Neuronal stem cell (in vitro differentiated cells): ENCODE measurements around the gene SCAANT1.

ENCODE experiments used
- DNase-seq: peaks from one replicate; pipeline ENCODE4 v3.0.0-alpha.2; 2013; ENCODE audit warnings: low spot score
- H2AFZ ChIP-seq: one replicate; pipeline ENCODE4 v1.6.1; 2013; ENCODE audit warnings: mild to moderate bottlenecking, low read length, inconsistent platforms
- H2AK5ac ChIP-seq: 2 replicates; pipeline ENCODE4 v1.6.1; 2013; ENCODE audit warnings: low read depth, mild to moderate bottlenecking, inconsistent platforms, low read length, moderate library complexity, mixed read lengths
- H2BK120ac ChIP-seq: 2 replicates; pipeline ENCODE4 v1.6.1; 2013; ENCODE audit warnings: low read depth, mild to moderate bottlenecking, inconsistent platforms, low read length, moderate library complexity, mixed read lengths
- H2BK12ac ChIP-seq: one replicate; pipeline ENCODE4 v1.6.1; 2013; ENCODE audit warnings: low read length, inconsistent platforms
- H2BK15ac ChIP-seq: 2 replicates; pipeline ENCODE4 v1.6.1; 2013; ENCODE audit warnings: mild to moderate bottlenecking, low read length, inconsistent platforms, mixed read lengths
- H2BK5ac ChIP-seq: one replicate; pipeline ENCODE4 v1.6.1; 2013; ENCODE audit warnings: inconsistent platforms, mild to moderate bottlenecking, low read length, moderate library complexity
- H3K14ac ChIP-seq: one replicate; pipeline ENCODE4 v1.6.1; 2013; ENCODE audit warnings: low read length, inconsistent platforms
- H3K18ac ChIP-seq: 2 replicates; pipeline ENCODE4 v1.6.1; 2013; ENCODE audit warnings: low read length, inconsistent platforms
- H3K23ac ChIP-seq: 2 replicates; pipeline ENCODE4 v1.6.1; 2013; ENCODE audit warnings: low read depth, mild to moderate bottlenecking, mixed read lengths, low read length, inconsistent platforms; ENCODE audit not compliant: poor library complexity
- H3K27ac ChIP-seq: replicated peaks from 3 replicates; pipeline ENCODE4 v1.5.1; 2013; ENCODE audit warnings: low read length, inconsistent platforms
- H3K27me3 ChIP-seq, 3 experiments: 2 replicates each; pipeline ENCODE4 v1.6.1; 2013; ENCODE audit warnings: low read length in 3 of 3, mild to moderate bottlenecking in 2 of 3, inconsistent platforms in 1 of 3, low read depth in 1 of 3, mixed read lengths in 1 of 3, moderate library complexity in 1 of 3; ENCODE audit not compliant: control insufficient read depth in 3 of 3, insufficient read depth in 3 of 3
- H3K36me3 ChIP-seq, 2 donors: replicated peaks in 1 of 2; 2 replicates each; pipeline ENCODE4 v1.6.1; 2013; ENCODE audit warnings: low read length in 2 of 2; ENCODE audit not compliant: control insufficient read depth in 2 of 2, insufficient read depth in 2 of 2
- H3K4ac ChIP-seq: 2 replicates; pipeline ENCODE4 v1.6.1; 2013; ENCODE audit warnings: inconsistent platforms, mild to moderate bottlenecking, low read length, moderate library complexity
- H3K4me1 ChIP-seq, 2 donors: 1 replicate in 1 of 2; 2 replicates in 1 of 2; pipeline ENCODE4 v1.6.1; 2013; ENCODE audit warnings: low read length in 2 of 2, low read depth in 1 of 2; ENCODE audit not compliant: control insufficient read depth in 2 of 2, insufficient read depth in 1 of 2
- H3K4me2 ChIP-seq: one replicate; pipeline ENCODE4 v1.6.1; 2013; ENCODE audit warnings: mild to moderate bottlenecking, low read length, inconsistent platforms; ENCODE audit not compliant: insufficient read depth, poor library complexity, severe bottlenecking
- H3K4me3 ChIP-seq, 2 donors: 2 replicates each; pipeline ENCODE4 v1.5.1; 2013; ENCODE audit warnings: low read length in 2 of 2, mild to moderate bottlenecking in 2 of 2, inconsistent platforms in 1 of 2, moderate library complexity in 1 of 2
- H3K79me1 ChIP-seq: one replicate; pipeline ENCODE4 v1.6.1; 2013; ENCODE audit warnings: low read depth, mild to moderate bottlenecking, inconsistent platforms, low read length, moderate library complexity
- H3K9ac ChIP-seq: one replicate; pipeline ENCODE4 v1.6.1; 2013; ENCODE audit warnings: mild to moderate bottlenecking, low read depth, low read length, inconsistent platforms; ENCODE audit not compliant: poor library complexity
- H3K9me3 ChIP-seq, 2 donors: replicated peaks in 1 of 2; 2 replicates each; pipeline versions ENCODE3 to v1.6.1; 2013; ENCODE audit warnings: low read length in 2 of 2, mild to moderate bottlenecking in 2 of 2, inconsistent platforms in 1 of 2, low read depth in 1 of 2, mixed read lengths in 1 of 2, moderate library complexity in 1 of 2; ENCODE audit not compliant: control insufficient read depth in 2 of 2, insufficient read depth in 1 of 2
- H4K8ac ChIP-seq: one replicate; pipeline ENCODE4 v1.6.1; 2013; ENCODE audit warnings: low read depth, mild to moderate bottlenecking, inconsistent platforms, low read length, moderate library complexity
- H4K91ac ChIP-seq: one replicate; pipeline ENCODE4 v1.6.1; 2013; ENCODE audit warnings: low read length, low read depth, mild to moderate bottlenecking, inconsistent platforms; ENCODE audit not compliant: poor library complexity
- WGBS, 2 donors: extraction: QIAGEN DNeasy Blood & Tissue Kit; methylation state at CpG; one replicate each; pipeline ENCODE4 v1.1.7; 2013; ENCODE audit warnings: missing lambda C conversion rate in 2 of 2, mixed read lengths in 1 of 2; ENCODE audit not compliant: insufficient read length in 2 of 2, insufficient replicate concordance in 1 of 2; ENCODE audit errors: extremely low coverage in 2 of 2; 5-methylcytosine and 5-hydroxymethylcytosine counted together

Gene SCAANT1

DNA sequence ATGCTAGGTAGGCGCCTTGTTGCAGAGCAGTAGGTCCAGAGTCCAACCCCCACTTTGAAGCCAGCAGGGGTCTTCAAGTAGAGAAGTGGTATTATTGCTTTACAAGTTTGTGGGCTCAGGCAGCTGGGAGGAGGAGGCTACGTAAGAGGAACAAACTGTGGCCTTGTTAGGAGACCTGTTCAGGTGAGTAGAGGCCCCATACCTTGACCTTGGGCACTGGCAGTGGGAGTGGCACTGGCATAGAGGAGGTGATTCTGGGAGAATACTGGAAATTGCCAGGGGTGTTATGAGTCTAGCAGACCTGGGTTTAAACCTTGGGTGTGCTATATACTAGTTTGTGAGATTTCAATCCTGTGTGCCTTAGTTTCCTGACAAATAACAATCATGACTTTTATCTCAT, 34.6 kb upstream of the SCAANT1 start:
- no peak overlapping the region for H2BK12ac ChIP-seq
- H3K4me3 ChIP-seq, result no peak overlapping the region
- H3K27ac ChIP-seq, result no peak overlapping the region
- H3K79me1 ChIP-seq, result peaks cover 4% of the 10 kb centered on the region
- H4K91ac ChIP-seq, result no peak overlapping the region
- H4K8ac ChIP-seq, result no peak overlapping the region
- DNase-seq, result no peak
- H3K9me3 ChIP-seq, result peaks cover 0 to 2% of the 10 kb centered on the region in 2 donors
- peaks cover 0 to 16% of the 10 kb centered on the region in 2 donors for H3K36me3 ChIP-seq
- no peak overlapping the region for H3K9ac ChIP-seq
- no CpG with 5 or more reads among the region's 2 CpGs for WGBS, 2 donors
- no peak overlapping the region for H2BK120ac ChIP-seq
- H3K4ac ChIP-seq, result no peak overlapping the region
- H2AFZ ChIP-seq, result no peak overlapping the region
- no peaks in the 10 kb centered on the region for H3K27me3 ChIP-seq
- no peak overlapping the region for H2AK5ac ChIP-seq
- no peak overlapping the region for H3K23ac ChIP-seq
- H2BK5ac ChIP-seq, result no peak overlapping the region
- no peak overlapping the region for H3K4me2 ChIP-seq
- no peak overlapping the region for H3K18ac ChIP-seq
- no peak overlapping the region for H2BK15ac ChIP-seq
- H3K14ac ChIP-seq, result no peak overlapping the region
- peaks cover 2 to 17% of the 10 kb centered on the region in 2 donors for H3K4me1 ChIP-seq

DNA sequence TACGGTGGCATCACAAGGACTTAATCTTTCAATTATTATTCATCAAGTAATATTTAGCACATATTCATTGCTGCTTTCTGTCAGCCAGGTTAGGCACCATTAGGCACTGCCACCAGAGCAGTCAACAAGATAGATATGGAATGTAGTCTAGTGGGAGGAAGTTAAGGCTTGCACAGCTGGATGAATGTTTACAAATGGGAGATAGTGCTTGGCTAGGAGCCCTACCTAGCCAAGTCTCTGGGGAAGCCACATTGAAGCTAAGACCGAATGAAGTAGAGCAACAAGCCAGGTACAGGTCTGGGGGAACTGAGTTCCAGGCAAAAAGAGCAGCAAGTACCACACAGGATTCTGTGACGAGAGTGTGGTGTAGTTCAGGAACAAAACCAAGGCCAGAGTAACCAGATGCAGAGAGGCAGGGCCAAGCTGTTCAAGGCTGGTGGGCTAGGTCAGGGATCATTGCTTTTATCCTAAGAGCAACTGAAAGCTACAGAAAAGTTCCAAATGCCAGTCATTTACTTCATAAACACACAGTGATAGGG, 33.4 kb upstream of the SCAANT1 start:
- H3K79me1 ChIP-seq, result peaks cover 4% of the 10 kb centered on the region
- no peak overlapping the region for H4K8ac ChIP-seq
- no peak overlapping the region for H2BK5ac ChIP-seq
- no peak overlapping the region for H3K27ac ChIP-seq
- H2AFZ ChIP-seq, result no peak overlapping the region
- H3K27me3 ChIP-seq, result no peaks in the 10 kb centered on the region
- no peak overlapping the region for H3K9ac ChIP-seq
- no peak overlapping the region for H2AK5ac ChIP-seq
- no peak overlapping the region for H2BK15ac ChIP-seq
- no peak overlapping the region for H2BK12ac ChIP-seq
- peaks cover 4 to 7% of the 10 kb centered on the region in 2 donors for H3K4me1 ChIP-seq
- H3K4me3 ChIP-seq, result no peak overlapping the region
- H3K23ac ChIP-seq, result no peak overlapping the region
- peaks cover 0 to 16% of the 10 kb centered on the region in 2 donors for H3K36me3 ChIP-seq
- WGBS, 2 donors, result no CpG with 5 or more reads among the region's 3 CpGs
- H3K9me3 ChIP-seq, result peaks cover 0 to 2% of the 10 kb centered on the region in 2 donors
- H3K14ac ChIP-seq, result no peak overlapping the region
- H3K18ac ChIP-seq, result no peak overlapping the region
- H2BK120ac ChIP-seq, result no peak overlapping the region
- H4K91ac ChIP-seq, result no peak overlapping the region
- DNase-seq, result no peak
- H3K4ac ChIP-seq, result no peak overlapping the region
- no peak overlapping the region for H3K4me2 ChIP-seq

DNA sequence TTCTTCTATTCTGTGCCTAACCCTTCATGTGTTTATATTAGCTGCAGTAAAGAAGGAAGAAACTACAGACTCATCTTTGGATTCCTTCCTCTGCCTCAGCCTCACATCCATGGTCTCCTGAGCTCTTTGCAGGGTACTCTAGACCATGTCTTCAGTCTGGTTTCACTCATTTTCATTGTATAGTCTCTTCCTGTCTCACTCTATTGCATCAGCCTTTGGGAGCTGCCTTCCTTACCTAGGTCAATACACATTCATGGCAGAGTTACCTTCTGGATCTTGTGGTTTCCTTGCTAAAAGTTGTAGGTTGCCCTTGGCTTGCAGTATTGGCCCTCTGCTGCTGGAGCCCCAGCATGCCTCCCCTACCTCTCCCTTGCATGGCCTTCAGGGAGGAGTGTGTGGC, 31.5 kb upstream of the SCAANT1 start:
- Histone ChIP-seq H4K8ac (no peak overlapping the region), H3K18ac (no peak overlapping the region), H4K91ac (no peak overlapping the region), H3K14ac (no peak overlapping the region), H3K4ac (no peak overlapping the region), H2BK120ac (no peak overlapping the region), H3K79me1 (peaks cover 4% of the 10 kb centered on the region), H2AK5ac (no peak overlapping the region), H3K36me3 (peaks cover 0 to 28% of the 10 kb centered on the region in 2 donors), H3K9me3 (no peaks in the 10 kb centered on the region), H2BK5ac (no peak overlapping the region), H2BK12ac (no peak overlapping the region), H3K23ac (no peak overlapping the region), H2AFZ (no peak overlapping the region), H3K4me1 (peaks cover 2 to 7% of the 10 kb centered on the region in 2 donors), H3K27me3 (no peaks in the 10 kb centered on the region), H3K4me3 (no peak overlapping the region), H3K27ac (no peak overlapping the region), H3K4me2 (no peak overlapping the region), H3K9ac (no peak overlapping the region), H2BK15ac (no peak overlapping the region)
- no peak for DNase-seq

DNA sequence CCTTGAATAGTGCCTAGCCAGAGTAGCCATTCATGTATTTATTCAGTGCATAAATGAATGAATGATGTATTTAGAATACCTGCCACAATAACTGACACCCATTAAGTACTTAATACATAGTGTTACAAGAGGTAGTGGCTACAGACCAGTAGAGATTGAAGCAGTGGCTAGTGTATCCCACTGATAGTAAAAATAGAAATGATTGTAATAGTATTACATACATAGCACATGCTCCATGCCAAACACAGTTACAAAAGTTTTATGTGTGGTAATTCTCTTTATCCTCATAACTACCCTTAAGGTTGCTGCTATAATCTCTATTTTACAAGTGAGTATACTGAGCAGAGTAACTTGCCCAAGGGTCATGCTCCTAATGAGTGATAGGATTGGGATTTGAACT, 30.3 kb upstream of the SCAANT1 start:
- H3K9ac ChIP-seq, result no peak overlapping the region
- no peak overlapping the region for H2AK5ac ChIP-seq
- H3K4me1 ChIP-seq, result peaks cover 0 to 13% of the 10 kb centered on the region in 2 donors
- no peak overlapping the region for H2BK15ac ChIP-seq
- H3K36me3 ChIP-seq, result peaks cover 0 to 28% of the 10 kb centered on the region in 2 donors
- no peak overlapping the region for H2BK120ac ChIP-seq
- no peak overlapping the region for H2BK12ac ChIP-seq
- no peak overlapping the region for H3K14ac ChIP-seq
- no peak overlapping the region for H3K27ac ChIP-seq
- H3K27me3 ChIP-seq, result no peaks in the 10 kb centered on the region
- H3K18ac ChIP-seq, result no peak overlapping the region
- H3K23ac ChIP-seq, result no peak overlapping the region
- H3K4ac ChIP-seq, result no peak overlapping the region
- no peak overlapping the region for H4K91ac ChIP-seq
- peaks cover 4% of the 10 kb centered on the region for H3K79me1 ChIP-seq
- no peak overlapping the region for H3K4me3 ChIP-seq
- no peak overlapping the region for H2BK5ac ChIP-seq
- H3K9me3 ChIP-seq, result no peaks in the 10 kb centered on the region
- DNase-seq, result no peak
- no peak overlapping the region for H2AFZ ChIP-seq
- no peak overlapping the region for H3K4me2 ChIP-seq
- H4K8ac ChIP-seq, result no peak overlapping the region
